Smooth muscle cell (in vitro differentiated cells): ENCODE results near the gene TCAF1. TPM values are rescaled to one million over a fixed set of nuclear protein-coding genes. Genes with fewer than 3 reads are reported as not detected.
"Not testable (repeated sequence)": the region's sequence is repeated elsewhere in the genome, so short reads cannot be mapped to it uniquely, and the experiment has no call there.

Experiments used
- DNase-seq: peaks from one replicate; lab custom pipeline; 2025; ENCODE audit not compliant: unreplicated experiment; lab: John Stamatoyannopoulos, UW
- H2AFZ ChIP-seq: fragments of 200-600 bp; sonication (generic); 2 replicates; pipeline ENCODE4 v1.6.0; 2016; ENCODE audit warnings: antibody characterized with exemption, low read depth, mild to moderate bottlenecking
- H3F3A ChIP-seq: fragments of 200-600 bp; sonication (generic); 2 replicates; pipeline ENCODE4 v1.6.0; 2017; ENCODE audit warnings: antibody characterized with exemption, low read depth
- H3K27ac ChIP-seq: fragments of 200-600 bp; sonication (generic); 2 replicates; pipeline ENCODE4 v1.5.1; 2016; ENCODE audit warnings: low read depth, mild to moderate bottlenecking
- H3K27me3 ChIP-seq: fragments of 200-600 bp; sonication (generic); 2 replicates; pipeline ENCODE4 v1.6.1; 2016; ENCODE audit warnings: low read depth, mild to moderate bottlenecking
- H3K36me3 ChIP-seq: fragments of 200-600 bp; sonication (generic); 2 replicates; pipeline ENCODE4 v1.5.1; 2016; ENCODE audit warnings: low read depth
- H3K4me1 ChIP-seq: fragments of 200-600 bp; sonication (generic); 2 replicates; pipeline ENCODE4 v1.5.1; 2016; ENCODE audit warnings: low read depth
- H3K4me2 ChIP-seq: fragments of 200-600 bp; sonication (generic); 2 replicates; pipeline ENCODE4 v1.6.0; 2016; ENCODE audit warnings: mild to moderate bottlenecking
- H3K4me3 ChIP-seq: fragments of 200-600 bp; sonication (generic); 2 replicates; pipeline ENCODE4 v1.5.1; 2016; ENCODE audit warnings: mild to moderate bottlenecking
- H3K79me2 ChIP-seq: fragments of 200-600 bp; sonication (generic); 2 replicates; pipeline ENCODE4 v1.6.0; 2016; ENCODE audit warnings: low read depth, mild to moderate bottlenecking
- H3K9ac ChIP-seq: fragments of 200-600 bp; sonication (generic); 2 replicates; pipeline ENCODE4 v1.6.0; 2016; ENCODE audit warnings: low read depth
- H3K9me3 ChIP-seq: fragments of 200-600 bp; sonication (generic); replicated peaks from 2 replicates; pipeline ENCODE4 v1.5.1; 2016; ENCODE audit warnings: low read depth
- H4K20me1 ChIP-seq: fragments of 200-600 bp; sonication (generic); 2 replicates; pipeline ENCODE4 v1.6.0; 2016; ENCODE audit warnings: low read depth
- WGBS: methylation state at CpG from one replicate; pipeline ENCODE4 v1.1.7; 2016; ENCODE audit warnings: low lambda C conversion rate; 5-methylcytosine and 5-hydroxymethylcytosine counted together
- polyA plus RNA-seq: library from polyadenylated mRNA; unstranded; fragments of >200 nt; fragmentation: Nextera tagmentation; extraction: Ambion mirVana; gene quantifications from 2 replicates; pipeline ENCODE4 v1.2.1, GENCODE V29; 2016
- total RNA-seq: library from RNA; depleted of rRNA; stranded (reverse); fragments of >200 nt; gene quantifications from 2 replicates; pipeline ENCODE4 v1.2.3, GENCODE V29; 2014

Gene TCAF1
- total and polyA plus RNA-seq, 2 experiments from 2014 or later = 147 to 177 TPM

DNA sequence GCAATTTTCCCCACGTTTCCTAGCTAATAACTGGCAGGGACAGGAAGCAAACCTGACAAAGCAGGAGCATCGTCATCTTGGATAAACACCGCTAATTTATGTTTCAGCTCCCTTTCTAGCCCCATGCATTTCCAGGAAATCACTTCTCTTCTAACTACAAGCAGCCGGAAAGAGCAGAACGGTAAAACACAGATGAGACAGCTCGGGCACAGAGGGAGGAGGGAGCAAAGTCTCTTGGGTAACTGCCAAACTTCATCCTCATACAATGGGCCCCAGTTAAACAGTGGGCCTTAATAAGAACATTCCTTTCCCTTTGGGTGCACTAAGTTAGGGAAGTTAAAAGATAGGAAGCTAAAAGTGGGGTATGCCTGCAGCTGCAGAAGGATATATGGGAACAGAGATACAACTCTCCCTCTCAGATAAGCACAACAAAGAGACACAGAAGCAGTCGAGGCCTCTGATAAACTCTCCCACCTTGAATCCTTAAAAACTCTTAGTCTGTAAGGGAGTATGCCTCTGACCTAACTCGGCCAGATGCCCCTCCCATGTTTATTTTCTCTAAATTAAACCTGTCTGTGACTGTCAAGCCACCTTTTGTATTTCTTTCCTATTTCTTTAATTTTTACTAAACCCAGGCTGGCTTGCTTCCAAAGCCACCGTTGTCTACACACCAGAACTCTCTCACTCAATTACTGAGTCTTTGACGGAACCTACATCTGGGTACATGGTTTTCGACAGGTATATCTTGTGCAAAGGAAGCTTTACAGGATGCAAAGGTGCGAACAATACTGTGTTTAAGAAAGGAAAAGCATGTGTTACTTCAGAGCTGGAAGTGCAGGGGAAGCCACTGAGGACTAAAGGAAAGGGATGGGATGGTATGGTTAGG lies 80.3 kb downstream of the TCAF1 start:
- not testable (repeated sequence) for H3K27ac ChIP-seq, H3K4me1 ChIP-seq, H3F3A ChIP-seq, H4K20me1 ChIP-seq, H3K9ac ChIP-seq, H3K27me3 ChIP-seq, H3K4me3 ChIP-seq, H3K36me3 ChIP-seq, H3K9me3 ChIP-seq, H3K79me2 ChIP-seq, H3K4me2 ChIP-seq, H2AFZ ChIP-seq, DNase-seq
- no CpG with 5 or more reads among the region's 12 CpGs for WGBS

DNA sequence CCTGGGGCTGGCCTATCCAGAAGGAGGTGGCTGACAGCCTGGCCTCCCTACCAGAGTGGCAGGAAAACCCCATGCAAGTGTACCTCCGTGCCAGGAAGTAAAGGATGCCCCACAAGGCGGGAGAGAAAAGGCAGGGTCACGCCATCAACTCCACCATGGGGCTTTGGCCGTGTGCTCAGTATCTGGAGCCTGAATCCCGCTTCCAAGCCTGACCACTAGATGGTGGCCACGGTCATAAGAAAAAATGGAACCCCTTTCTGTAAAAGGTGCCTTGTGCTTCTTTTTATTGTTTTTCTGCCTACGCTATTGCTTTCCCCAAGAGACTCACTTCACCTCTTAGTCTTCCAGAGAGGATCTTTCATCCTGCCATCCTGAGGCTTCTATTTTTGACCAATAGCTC lies 84.1 kb downstream of the TCAF1 start:
- no CpG with 5 or more reads among the region's 7 CpGs for WGBS

GRCh38 chr7:143816471-143817133 lies 85.4 kb downstream of the TCAF1 start:
- H3K36me3 ChIP-seq, H3K9ac ChIP-seq, H3K9me3 ChIP-seq, H3K4me3 ChIP-seq, H3K79me2 ChIP-seq, DNase-seq, H3K4me2 ChIP-seq, H3K27ac ChIP-seq, H2AFZ ChIP-seq, H4K20me1 ChIP-seq, H3K27me3 ChIP-seq, H3K4me1 ChIP-seq, H3F3A ChIP-seq: not testable (repeated sequence)
- 27% methylated on average over 2 of the region's 8 CpGs for WGBS

More for the DNA sequence above, 84.1 kb downstream of the TCAF1 start:
- not testable (repeated sequence) for H3K4me3 ChIP-seq, DNase-seq, H3K9me3 ChIP-seq, H3K27me3 ChIP-seq, H2AFZ ChIP-seq, H4K20me1 ChIP-seq, H3K4me1 ChIP-seq, H3K36me3 ChIP-seq, H3F3A ChIP-seq, H3K79me2 ChIP-seq, H3K27ac ChIP-seq, H3K9ac ChIP-seq, H3K4me2 ChIP-seq

- H3K9me3 ChIP-seq, H3K27ac ChIP-seq, H3K9ac ChIP-seq, H3K27me3 ChIP-seq, H3K36me3 ChIP-seq, H3K79me2 ChIP-seq, H3F3A ChIP-seq, H3K4me2 ChIP-seq, H3K4me3 ChIP-seq, DNase-seq, H3K4me1 ChIP-seq, H2AFZ ChIP-seq, H4K20me1 ChIP-seq: not testable (repeated sequence)
- WGBS = no CpG with 5 or more reads among the region's 6 CpGs
Observed at GRCh38 chr7:143810639-143811038, 91.3 kb downstream of the TCAF1 start.

- H3K4me2 ChIP-seq, DNase-seq, H3K27me3 ChIP-seq, H3F3A ChIP-seq, H4K20me1 ChIP-seq, H3K4me1 ChIP-seq, H3K4me3 ChIP-seq, H3K9ac ChIP-seq, H3K9me3 ChIP-seq, H3K79me2 ChIP-seq, H3K36me3 ChIP-seq, H2AFZ ChIP-seq, H3K27ac ChIP-seq: not testable (repeated sequence)
- WGBS = no CpG with 5 or more reads among the region's 5 CpGs
Observed at GRCh38 chr7:143806664-143807071, 95.3 kb downstream of the TCAF1 start.

Other genes with a start within 250 kb of the TCAF1 start
- gene CTAGE6, start 144.5 kb downstream of the TCAF1 start, total RNA-seq = 1.9 TPM in 1 of 2 replicates, not detected in the other
- gene CTAGE6, start 144.5 kb downstream of the TCAF1 start, polyA plus RNA-seq = 0.21 TPM in 1 of 2 replicates, not detected in the other
- gene OR2F2, start 33.1 kb upstream of the TCAF1 start, total RNA-seq = not detected in 2 replicates
- not detected in 2 replicates for gene OR2F2, start 33.1 kb upstream of the TCAF1 start, polyA plus RNA-seq
- not detected in 2 replicates for gene OR2F1, start 52.7 kb upstream of the TCAF1 start, total RNA-seq
- not detected in 2 replicates for gene OR2F1, start 52.7 kb upstream of the TCAF1 start, polyA plus RNA-seq
- not detected in 2 replicates for gene OR6B1, start 98.1 kb upstream of the TCAF1 start, total RNA-seq
- gene OR6B1, start 98.1 kb upstream of the TCAF1 start, polyA plus RNA-seq = not detected in 2 replicates
- not detected in 2 replicates for gene OR2A5, start 146.8 kb upstream of the TCAF1 start, total RNA-seq
- gene OR2A5, start 146.8 kb upstream of the TCAF1 start, polyA plus RNA-seq = not detected in 2 replicates
- not detected in 2 replicates for gene OR2A25, start 167.6 kb upstream of the TCAF1 start, total RNA-seq
- gene OR2A25, start 167.6 kb upstream of the TCAF1 start, polyA plus RNA-seq = not detected in 2 replicates
- gene OR2A12, start 184.1 kb upstream of the TCAF1 start, total RNA-seq = not detected in 2 replicates
- not detected in 2 replicates for gene OR2A12, start 184.1 kb upstream of the TCAF1 start, polyA plus RNA-seq
- gene OR2A2, start 207.4 kb upstream of the TCAF1 start, total RNA-seq = not detected in 2 replicates
- gene OR2A2, start 207.4 kb upstream of the TCAF1 start, polyA plus RNA-seq = not detected in 2 replicates
- not detected in 2 replicates for gene OR2A14, start 221.0 kb upstream of the TCAF1 start, total RNA-seq
- gene OR2A14, start 221.0 kb upstream of the TCAF1 start, polyA plus RNA-seq = not detected in 2 replicates